Measurements from ENCODE around the gene XYLT1. TPM values are rescaled to one million over a fixed set of nuclear protein-coding genes. Genes with fewer than 3 reads are reported as not detected.

The XYLT1 gene
- total and polyA plus RNA-seq, 2 of the 8 experiments (the other 6 are each of a cell fraction or from before 2014, with no cell fraction given): 6.6 to 25.4 TPM

GRCh38 chr16:17149904-17150483 lies 320.8 kb downstream of the XYLT1 start:
- Histone ChIP-seq H4K8ac (ENCODE audit: extremely low read depth, insufficient read depth, low read length) (no peak overlapping the region), H3K4ac (replicated peaks; ENCODE audit: insufficient read length, low read depth, low read length) (no peak overlapping the region), H3K36me3 (ENCODE audit: control insufficient read depth in 2 of 4, insufficient read depth in 4 of 4, low read length in 3 of 4) (no peaks in the 10 kb centered on the region), H2AFZ (ENCODE audit: low read length) (no peak overlapping the region), H3K27ac (ENCODE audit: low read depth, low read length) (no peak overlapping the region), H4K5ac (ENCODE audit: insufficient read length, low read depth, low read length) (no peak overlapping the region), H3K14ac (ENCODE audit: insufficient read length) (no peak overlapping the region), H3K18ac (ENCODE audit: extremely low read depth, low read length) (no peak overlapping the region), H2BK5ac (ENCODE audit: low read depth, low read length) (no peak overlapping the region), H2BK120ac (replicated peaks; ENCODE audit: low read depth, low read length) (no peak overlapping the region), H3K4me3 (ENCODE audit: extremely low read depth in 1 of 4, insufficient read depth in 2 of 4, low read depth in 3 of 4, low read length in 4 of 4) (no peak overlapping the region), H3K4me1 (replicated peaks in 1 of 4; ENCODE audit: control insufficient read depth in 3 of 4, insufficient read depth in 4 of 4, low read length in 3 of 4) (peaks cover 0 to 2% (median under 1%) of the 10 kb centered on the region in 4 experiments; a peak in 1 of 7 replicates), H2AK5ac (ENCODE audit: low read depth, low read length) (no peak overlapping the region), H2BK12ac (ENCODE audit: low read depth, low read length) (no peak overlapping the region), H3K9me3 (ENCODE audit: insufficient read depth in 2 of 2, low read depth in 1 of 2, low read length in 1 of 2) (no peaks in the 10 kb centered on the region), H3K4me2 (ENCODE audit: insufficient read depth in 1 of 2, low read depth in 2 of 2, low read length in 2 of 2) (no peak overlapping the region), H3K23me2 (ENCODE audit: low read depth, low read length) (no peaks in the 10 kb centered on the region), H4K20me1 (replicated peaks in 1 of 2; ENCODE audit: control insufficient read depth in 1 of 2, insufficient read depth in 2 of 2, low read length in 2 of 2) (peaks cover 2% of the 10 kb centered on the region in 2 experiments), H4K91ac (replicated peaks; ENCODE audit: insufficient read length, low read length) (no peak overlapping the region), H3K79me1 (ENCODE audit: low read depth, low read length) (no peaks in the 10 kb centered on the region), H2BK15ac (ENCODE audit: low read length) (no peak overlapping the region), H3K56ac (replicated peaks; ENCODE audit: insufficient read length, low read depth, low read length) (no peak overlapping the region), H3K9ac (replicated peaks in 1 of 4; ENCODE audit: extremely low read depth in 1 of 4, low read depth in 3 of 4, low read length in 3 of 4) (no peak overlapping the region), H3K27me3 (replicated peaks in 1 of 4; ENCODE audit: control insufficient read depth in 3 of 4, extremely low read depth in 1 of 4, insufficient read depth in 3 of 4, low read length in 3 of 4) (no peaks in the 10 kb centered on the region; a peak in 1 of 7 replicates), H3K23ac (ENCODE audit: insufficient read length) (no peak overlapping the region), H2BK20ac (ENCODE audit: low read length) (no peak overlapping the region), H3K79me2 (ENCODE audit: control insufficient read depth in 1 of 2, insufficient read depth in 2 of 2, low read length in 2 of 2) (no peaks in the 10 kb centered on the region)
- CTCF ChIA-PET (ENCODE audit: partially characterized antibody): interaction anchor here (0.6 to 1.7 kb wide), 9 partner anchors 10 to 1099 kb away, joined by 3 to 6 read pairs (median 4); no protein-coding TSS in a partner anchor
- POLR2A ChIA-PET (ENCODE audit: partially characterized antibody): interaction anchor here (0.6 to 1.2 kb wide), 3 partner anchors 9 to 10 kb away, joined by 3 to 4 read pairs (median 3); no protein-coding TSS in a partner anchor
- FAIRE-seq: peak; percentile 28
- peak; percentile 99 for TF ChIP-seq CEBPB (IDR thresholded peaks at IDR 0.05; ENCODE audit: low read depth, low read length)
- no peak for TF ChIP-seq KDM4A (IDR thresholded peaks at IDR 0.05; ENCODE audit: low read depth, low read length, severe bottlenecking)
- no peak for DNase-seq (ENCODE audit: low read depth in 1 of 2, low spot score in 2 of 2)
- WGBS, 2 experiments (ENCODE audit: extremely low coverage in 1 of 2, insufficient coverage in 1 of 2, insufficient read length in 1 of 2, insufficient replicate concordance in 2 of 2, low coverage in 1 of 2, low lambda C conversion rate in 2 of 2, missing lambda C conversion rate in 1 of 2): 77% methylated on average over 7 of the region's 7 CpGs; no CpG with 5 or more reads in 1 of the 2 experiments

Measured in H1 (cell line).